GM21529 (cell line): ENCODE data around the gene MYBPC2.

Experiments
- ATAC-seq: cut with Tn5 transposase; IDR thresholded peaks from one replicate; pipeline ENCODE4 v1.9.1; 2021; ENCODE audit not compliant: unreplicated experiment

MYBPC2 gene

DNA sequence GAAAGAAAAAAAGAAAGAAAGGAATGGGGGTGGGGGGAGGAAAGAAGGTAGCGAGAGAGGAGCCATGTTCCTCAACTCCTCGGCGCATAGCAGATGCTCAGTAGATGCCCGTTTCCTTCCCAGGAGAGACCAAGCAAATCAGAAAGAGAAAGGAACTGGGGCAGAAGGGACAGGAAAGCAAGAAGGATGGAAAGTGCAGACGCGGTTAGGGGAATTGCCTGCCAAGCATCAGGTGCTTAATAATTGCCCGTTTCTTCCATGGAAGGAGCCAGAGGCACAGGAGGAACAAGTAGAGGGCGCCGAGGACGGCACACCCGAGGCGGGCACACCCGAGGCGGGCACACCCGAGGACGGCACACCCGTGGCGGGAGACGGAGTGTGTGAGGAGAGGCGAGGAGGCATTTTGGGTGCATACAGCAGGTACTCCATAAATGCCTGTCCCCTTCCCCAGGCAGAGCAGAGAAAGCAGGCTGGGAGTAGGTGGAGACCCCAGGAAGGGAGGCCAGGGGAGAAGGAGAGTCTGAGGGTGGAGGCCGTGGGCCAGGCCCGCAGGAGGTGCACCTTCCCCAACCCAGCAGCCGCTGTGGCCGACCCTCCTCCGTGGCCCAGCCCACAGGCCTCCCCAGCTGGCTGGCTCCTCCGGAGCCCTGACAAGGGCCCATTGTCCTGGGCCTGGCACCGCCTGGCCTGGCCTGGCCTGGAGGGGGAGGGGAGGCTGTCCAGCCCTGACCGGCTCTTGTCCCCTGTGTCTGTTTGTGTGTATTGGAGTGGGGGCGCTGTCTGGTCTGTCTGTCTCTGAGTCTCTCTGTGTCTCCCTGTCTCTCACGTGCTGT lies 63.7 kb downstream of the MYBPC2 start:
- no peak for ATAC-seq

DNA sequence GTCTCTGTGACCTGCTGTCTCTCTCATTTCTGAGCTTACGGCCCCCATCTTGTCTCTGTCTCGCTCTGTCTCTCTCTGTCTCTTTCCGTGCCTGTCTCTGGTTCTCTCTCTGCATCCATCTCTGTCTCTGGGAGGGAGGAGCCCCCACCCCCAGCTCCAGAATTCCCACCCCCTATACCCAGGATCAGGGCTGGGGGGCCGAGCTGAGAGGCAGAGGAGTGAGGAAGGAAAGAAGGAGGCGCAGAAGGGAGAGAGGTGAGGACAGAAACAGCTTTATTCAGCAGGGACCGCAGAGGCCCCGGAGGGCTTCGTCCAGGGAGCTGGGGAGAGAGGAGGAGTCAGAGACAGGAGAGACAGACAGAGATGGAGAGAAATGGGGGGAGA lies 64.3 kb downstream of the MYBPC2 start:
- no peak for ATAC-seq

DNA sequence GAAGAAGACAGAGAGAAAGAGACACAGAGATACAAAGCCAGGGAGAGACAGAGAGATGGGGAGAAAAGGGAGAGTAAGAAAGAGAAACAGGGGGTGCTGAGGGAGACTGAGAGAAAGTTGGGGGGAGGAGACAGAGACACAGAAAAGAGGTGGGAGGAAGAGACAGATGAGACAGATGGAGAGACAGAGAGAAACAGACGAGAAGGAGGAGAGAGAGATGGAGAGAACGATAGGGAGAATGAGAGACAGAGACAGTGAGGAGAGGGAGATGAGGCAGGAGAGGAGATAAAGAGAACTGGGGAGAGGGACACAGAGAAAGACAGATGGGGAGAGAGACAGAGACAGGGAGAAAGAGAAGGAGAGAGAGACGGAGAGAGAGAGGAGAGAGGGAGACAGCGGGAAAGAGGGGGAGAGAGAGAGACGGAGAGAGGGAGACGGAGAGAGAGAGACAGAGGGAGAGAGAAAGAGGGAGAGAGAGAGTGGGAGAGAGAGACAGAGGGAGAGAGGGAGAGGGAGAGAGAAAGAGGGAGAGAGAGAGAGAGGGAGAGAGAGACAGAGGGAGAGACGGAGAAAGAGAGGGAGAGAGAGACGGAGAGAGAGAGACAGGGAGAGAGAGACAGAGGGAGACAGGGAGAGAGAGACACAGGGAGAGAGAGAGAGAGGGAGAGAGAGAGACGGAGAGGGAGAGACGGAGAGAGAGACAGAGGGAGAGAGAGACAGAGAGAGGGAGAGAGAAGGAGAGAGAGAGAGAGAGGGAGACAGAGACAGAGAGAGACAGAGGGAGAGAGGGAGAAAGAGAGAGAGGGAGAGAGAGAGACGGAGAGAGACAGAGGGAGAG lies 65.7 kb downstream of the MYBPC2 start:
- no peak for ATAC-seq

DNA sequence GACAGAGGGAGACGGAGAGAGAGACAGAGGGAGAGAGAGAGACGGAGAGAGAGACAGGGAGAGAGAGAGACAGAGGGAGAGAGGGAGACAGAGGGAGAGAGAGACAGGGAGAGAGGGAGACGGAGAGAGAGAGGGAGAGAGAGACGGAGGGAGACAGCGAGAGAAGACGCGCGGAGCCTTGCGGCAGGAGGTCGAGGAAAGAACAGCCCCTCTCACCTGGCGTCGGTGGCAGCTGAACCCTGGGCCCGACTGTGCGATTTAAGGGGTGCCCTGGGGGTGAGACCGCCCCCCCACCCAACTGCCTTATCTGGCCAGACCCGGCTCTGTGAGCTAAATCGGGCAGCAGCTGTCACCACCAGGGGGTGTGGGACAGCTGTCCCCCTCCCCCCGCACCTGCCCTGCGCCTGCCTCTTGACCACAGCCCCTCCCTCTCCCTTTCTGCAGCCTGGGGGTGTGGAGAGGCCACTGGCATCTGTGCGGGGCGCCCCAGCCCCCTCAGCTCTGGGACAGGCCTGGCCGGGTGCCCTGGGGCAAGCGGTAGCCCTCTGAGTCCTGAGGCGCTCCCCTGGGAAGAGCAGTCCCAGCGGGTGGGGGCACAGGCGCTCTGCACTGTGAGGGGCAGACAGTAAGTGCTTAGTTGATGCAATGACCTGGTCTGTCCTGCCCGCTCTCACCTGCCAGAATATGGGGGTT lies 67.5 kb downstream of the MYBPC2 start:
- ATAC-seq, result no peak

DNA sequence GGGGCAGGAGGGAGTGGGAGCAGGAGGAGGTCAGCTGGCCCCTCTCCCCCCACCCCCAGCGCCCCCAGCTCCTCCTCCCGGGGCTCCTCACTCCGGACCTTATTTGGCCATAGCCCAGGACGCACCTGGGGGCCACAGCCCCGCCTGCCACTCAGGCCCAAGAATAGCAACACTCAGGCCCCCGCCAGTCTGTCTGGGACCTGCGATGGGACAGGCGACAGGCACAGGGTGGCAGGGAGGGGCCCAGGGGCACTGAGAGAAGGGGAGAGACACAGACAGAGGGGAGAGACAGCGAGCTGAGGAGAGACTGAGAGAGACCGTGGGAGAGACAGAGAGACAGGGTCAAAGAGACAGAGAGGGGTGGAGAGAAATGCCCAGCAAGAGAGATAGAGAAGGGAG lies 68.1 kb downstream of the MYBPC2 start:
- ATAC-seq, result no peak

DNA sequence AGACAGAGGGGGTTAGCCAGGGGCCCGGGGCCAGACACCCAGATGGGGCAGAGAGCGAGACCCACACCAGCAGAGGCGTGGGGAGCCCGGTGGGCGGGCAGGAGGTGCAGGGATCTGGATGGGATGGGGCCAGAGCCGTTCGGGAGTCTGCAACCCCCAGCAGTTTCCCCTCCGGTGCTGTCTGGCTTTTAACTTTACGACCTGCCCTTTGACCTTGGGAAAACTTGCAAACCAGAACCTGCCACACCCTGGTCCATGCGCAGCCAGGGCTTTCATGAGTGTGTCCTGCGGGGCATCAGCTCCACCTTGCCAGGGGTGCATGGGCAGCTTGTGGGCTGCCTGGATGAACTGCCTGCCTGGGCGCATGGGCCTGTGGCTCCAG lies 68.5 kb downstream of the MYBPC2 start:
- no peak for ATAC-seq

DNA sequence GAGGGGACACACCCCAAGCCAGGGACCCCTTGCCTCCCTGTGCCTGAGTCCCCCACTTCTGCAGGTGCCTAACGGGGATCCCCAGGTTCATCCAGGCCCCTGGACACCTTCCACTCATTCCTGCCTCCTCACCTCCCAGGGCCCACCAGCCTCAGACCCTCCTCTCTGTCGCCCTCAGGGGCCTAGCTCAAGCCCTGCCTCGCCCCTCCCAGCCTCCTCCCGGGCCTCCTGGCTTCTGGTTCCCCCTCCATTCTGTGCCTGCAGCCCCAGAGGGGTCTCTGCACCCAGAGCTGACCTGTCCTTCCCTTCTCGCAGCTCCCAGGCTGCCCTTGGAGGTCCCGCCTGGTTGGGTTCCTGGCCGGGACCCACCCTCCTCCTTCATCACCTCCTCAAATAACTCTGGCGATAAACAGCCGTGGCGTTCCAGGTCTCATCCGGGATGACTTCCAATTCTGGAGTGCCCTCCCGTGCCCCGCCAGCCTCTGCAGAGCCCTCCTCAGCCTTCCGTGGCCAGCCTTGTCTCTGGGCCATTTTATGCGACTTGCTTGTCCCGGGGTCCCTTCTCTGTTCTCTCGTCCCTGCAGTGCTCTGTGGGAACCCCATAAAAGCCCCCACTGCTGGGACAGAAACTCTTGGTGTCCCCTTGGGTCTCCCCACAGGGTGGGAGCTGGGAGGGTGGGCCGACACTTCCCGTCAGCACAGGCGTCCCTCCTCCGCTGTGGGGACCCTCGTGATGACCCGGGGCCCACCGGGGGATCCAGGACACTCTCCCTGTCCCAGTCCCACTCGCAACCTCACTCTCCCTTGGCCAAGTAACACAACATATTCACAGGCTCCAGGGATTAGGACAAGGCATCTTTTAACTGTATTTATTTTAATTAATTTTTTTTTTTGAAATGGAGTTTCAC lies 69.1 kb downstream of the MYBPC2 start:
- no peak for ATAC-seq

DNA sequence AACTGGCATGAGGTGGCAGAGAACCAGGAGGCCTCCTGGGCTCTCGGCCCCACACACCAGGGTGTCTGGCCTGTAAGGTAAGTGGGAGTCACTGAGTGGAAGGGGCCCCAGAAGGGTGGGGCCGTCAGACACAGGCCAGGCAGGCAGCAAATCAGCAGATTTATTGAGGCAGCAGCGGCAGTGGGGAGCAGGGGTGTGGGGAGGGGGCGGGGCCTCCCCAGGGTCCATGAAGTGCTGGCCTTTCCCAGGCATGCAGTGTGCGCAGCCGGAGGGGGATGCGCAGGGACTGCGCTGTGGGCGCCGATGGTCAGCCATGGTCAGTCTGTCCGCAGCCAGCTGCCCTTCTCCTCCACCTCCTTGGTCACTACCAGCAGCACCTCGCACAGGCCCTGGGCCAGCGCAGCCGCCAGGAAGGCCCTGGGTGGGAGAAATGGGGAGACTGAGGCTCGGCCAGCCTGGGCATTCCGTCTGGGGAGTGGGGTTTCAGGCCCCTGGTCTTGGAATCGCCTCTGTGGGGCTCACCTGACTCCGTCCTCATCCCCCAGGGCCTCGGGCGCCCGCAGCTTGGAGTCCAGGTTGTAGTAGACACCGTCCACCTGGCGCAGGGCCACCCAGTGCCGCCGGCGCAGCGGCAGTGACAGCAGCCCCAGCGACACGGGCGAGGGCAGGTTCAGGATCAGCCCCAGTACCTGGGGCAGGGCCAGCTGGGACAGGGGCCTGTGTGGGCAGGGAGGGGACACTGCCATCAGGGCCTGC lies 73.3 kb downstream of the MYBPC2 start:
- ATAC-seq, result no peak

DNA sequence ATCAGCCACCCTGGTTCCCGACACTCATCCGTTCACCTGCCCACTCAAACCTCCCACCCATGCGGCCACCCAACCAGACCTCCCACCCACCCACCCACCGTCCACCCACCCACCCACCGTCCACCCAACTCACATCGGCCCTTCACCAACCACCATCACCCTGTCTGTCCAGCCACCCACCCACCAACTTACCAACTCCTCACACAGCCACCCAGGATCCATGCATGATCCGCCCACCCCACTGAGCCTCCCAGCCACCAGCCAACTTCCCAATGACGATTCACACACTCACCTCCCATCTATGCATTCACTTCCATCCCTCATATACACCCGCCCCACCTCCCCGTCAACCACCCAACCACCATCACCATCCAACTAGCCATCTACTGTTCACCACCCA lies 74.0 kb downstream of the MYBPC2 start:
- ATAC-seq, result no peak

DNA sequence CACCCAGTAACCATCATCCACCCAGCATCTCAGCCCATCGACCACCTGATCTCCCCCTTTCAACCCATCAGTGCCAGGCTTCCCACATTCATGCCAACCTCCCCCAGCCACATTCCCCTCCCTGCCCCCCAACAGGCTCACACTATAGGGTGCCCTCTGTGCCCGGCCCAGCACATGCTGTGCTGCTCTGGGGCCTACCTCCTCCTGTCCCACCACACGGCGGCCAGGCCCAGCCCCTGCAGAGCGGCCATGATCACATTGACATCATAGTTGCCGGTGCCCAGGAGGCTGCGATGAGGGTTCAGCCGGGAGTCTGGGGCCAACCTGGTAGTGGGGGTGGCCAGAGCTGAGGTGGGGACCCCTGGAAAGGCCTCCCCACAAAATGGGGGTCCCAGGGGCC lies 74.7 kb downstream of the MYBPC2 start:
- no peak for ATAC-seq

DNA sequence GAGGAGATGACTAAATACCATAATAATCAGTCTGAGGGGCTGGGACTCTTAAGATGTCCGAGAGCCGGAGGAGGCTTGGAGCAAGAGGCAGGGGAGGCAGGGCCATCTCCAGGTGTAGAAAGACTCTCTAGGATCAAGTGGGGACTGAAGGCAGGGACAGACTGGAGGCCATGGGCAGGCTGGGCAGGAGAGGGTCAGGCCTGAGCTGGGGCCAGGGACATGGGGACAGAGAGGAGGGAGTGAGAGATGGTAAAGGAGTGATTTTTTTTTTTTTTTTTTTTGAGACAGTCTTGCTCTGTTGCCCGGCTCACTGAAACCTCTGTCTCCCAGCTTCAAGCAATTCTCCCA lies 76.1 kb downstream of the MYBPC2 start:
- no peak for ATAC-seq

DNA sequence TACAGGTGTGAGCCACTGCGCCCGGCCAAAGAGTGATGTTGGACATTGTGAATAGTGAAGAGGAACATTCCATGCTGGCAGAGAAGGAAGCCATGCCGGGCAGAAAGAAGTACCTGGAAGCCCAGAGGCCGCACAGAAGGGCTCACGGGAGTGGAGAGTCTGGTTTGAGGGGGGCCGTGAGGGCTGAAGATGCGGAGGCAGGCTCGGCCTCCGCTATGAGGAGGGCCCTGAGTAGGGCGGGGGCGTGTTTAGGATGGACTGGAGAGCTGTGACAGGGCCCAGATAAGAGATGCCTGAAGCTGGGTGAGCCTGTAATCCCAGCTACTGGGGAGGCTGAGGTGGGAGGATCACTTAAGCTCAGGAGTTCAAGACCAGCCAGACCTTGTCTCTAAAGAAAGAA lies 76.7 kb downstream of the MYBPC2 start:
- no peak for ATAC-seq

DNA sequence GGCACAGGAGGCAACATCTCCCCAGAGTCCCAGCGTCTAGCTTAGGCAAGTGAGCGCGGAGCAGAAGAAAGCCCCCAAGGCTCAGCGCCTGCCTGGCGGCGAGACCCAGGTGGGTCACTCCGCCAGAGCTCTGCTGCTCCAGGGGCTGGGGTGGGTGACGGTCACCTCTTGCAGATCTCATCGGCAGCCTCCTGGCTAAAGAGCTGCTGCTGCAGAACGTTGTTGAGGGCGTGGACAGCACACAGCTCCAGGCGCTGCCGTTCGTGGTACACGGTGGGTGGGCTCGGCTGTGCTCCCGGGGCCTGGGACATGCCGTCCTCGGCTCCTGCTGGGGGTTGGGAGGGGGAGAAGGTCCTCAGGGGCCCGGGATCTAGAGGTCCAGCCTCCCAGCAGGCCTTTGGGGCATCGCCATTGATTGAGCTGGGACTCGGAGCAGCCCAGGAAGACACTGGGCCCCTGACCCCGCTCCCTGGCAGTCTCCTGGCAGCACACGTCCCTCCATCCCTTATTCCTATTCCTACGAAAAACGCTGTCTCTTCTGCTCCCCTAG lies 77.5 kb downstream of the MYBPC2 start:
- no peak for ATAC-seq

DNA sequence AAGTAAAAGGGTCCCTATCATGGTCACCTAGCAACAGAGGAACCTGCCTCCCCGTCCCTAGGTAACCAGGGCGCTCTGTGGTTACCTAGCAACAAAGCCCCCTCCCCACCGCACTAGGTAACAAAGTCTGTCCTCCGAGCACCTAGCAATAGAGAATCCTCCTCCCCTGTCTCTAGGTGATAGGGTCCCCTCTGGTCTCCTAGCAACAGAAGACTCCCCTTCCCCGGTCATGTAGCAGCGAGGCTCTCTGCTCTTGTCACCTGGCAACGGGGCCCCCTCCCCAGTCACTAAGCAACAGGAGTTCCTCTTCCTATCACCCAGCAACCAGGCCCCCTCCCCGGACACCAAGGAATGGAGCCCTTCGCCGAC lies 78.0 kb downstream of the MYBPC2 start:
- no peak for ATAC-seq

DNA sequence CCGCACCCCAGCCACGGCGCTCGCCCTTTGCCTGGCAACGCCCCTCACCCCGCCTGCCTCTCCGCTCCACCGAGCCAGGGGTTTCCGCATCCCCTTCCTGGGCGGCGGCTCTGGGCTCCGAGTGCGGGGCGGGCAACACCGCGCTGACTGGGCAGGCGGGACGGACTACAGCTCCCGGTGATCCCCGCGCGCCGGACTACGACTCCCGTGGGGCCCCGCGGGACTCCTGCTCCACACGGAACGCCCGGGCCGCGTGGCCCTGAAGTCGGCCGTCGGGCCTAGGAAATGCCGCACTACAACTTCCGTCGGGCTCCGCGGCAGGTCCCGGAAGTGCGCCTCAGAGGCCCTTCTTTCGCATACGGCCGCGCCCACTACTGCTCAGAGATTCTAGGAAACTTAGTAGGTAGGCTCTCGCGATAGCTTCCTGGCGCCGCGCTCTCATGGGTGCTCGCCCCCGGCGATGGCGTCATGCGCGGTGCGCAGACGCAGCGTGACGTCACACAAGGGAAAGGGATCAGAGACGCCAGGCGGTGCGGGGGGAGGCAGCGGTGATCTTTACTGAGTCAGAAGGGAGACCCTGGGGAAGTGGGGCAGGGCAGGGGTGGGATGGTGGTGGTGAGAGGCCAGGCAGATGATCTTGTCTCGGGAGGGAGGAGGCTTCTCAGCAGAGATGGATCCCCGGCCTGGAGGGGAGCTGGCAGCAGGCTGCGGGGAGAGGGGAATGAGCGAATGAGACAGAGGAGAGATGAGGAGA lies 78.6 kb downstream of the MYBPC2 start, which contains the start of gene JOSD2:
TSS of gene JOSD2 (minus strand) at position 123 of the 754 bp plus-strand sequence. CDS start 760 bp downstream, outside the sequence.
- ATAC-seq, result peak; percentile 83

DNA sequence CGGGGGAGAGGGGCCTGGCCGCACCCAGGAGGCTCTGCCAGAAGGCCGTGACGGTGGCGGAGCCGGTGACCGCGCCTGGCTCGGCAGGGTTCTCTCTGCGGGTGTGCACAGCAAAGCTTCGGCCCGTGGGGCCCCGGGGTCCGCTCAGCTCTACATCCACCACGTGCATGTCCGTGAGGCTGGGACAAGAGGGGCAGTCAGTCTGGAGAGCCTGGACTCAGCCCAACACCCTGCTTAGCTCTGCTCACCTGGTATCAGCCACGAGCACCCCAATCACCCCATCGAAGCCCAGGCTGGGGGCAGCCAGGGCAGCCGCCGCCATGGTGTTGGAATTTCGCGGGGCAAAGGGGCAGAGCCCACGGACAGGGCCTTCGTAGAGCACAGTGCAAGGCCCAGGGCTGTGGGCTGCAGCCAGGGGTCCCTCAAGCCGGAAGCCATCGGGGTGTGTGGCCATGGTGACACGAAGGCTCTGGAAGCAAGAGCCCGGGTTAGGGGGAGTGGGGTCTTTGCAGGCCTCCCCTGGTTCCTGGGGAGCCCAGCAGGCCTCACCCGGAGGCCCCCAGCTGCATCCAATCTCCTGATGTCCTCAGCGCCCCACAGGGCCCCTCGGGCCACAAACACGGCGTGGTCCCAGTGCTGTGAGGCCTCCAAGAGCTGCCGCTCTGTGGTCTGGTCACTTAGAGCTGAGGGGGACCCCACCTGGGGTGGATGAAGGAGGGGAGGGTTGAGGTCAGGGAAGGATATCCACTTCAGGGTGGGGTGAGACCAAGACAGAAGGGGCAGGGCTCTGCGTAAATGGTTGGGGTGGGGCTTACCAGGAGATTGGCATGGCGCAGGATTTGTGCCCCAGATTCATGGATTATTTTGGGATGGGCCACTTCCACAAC lies 79.7 kb downstream of the MYBPC2 start:
- ATAC-seq, result no peak

DNA sequence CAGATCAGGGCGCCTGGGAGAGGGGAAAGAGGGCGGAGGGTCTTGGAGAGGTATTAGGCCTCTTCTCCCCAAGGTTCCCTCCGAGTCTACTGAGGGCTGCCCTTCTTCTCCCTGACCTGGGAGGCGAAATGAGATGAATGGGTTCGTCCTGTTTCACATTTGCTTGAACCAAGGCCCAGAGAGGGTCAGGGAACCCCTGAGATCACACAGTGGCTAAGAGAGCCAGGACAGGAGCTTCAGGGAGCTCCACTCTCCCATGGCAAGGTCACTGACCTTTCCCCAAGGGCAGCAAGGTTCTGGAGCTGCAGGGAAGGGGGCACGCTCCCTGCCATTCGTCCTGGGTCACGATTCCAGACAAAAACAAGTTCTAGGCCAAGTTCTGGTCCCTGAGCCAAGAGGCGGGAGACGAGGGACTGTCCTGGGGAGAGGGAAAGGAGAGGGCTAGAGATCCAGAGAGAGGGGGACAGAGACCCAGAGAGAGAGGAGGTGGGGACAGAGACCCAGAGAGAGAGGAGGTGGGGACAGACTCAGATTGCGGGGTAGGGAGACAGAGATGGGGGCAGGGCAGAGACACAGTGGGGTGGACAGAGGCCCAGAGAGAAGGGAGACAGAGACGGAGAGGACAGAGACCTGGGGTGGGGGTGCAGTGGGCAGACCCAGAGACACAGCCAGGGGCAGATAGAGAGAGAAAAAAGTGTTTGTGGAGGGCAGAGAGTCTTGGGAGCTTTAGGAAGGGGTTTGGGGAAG lies 80.5 kb downstream of the MYBPC2 start:
- ATAC-seq, result no peak
